AG09319 (cell line): Measurements from ENCODE around the gene S100A7.

Experiments used
- DNase-seq: peaks from one replicate; pipeline ENCODE4 v3.0.0-alpha.2; 2010; ENCODE audit warnings: low read depth; ENCODE audit errors: extremely low read depth
- CTCF ChIP-seq: IDR thresholded peaks from 2 replicates; pipeline ENCODE4 v1.5.1; 2011; ENCODE audit warnings: low read depth, mild to moderate bottlenecking, inconsistent platforms, low read length, moderate library complexity

Gene S100A7

GRCh38 chr1:153487707-153488106 lies 27.3 kb upstream of the S100A7 start:
- no peak for TF ChIP-seq CTCF
- DNase-seq = no peak

GRCh38 chr1:153485863-153486262 lies 25.4 kb upstream of the S100A7 start:
- DNase-seq = no peak
- no peak for TF ChIP-seq CTCF

DNA sequence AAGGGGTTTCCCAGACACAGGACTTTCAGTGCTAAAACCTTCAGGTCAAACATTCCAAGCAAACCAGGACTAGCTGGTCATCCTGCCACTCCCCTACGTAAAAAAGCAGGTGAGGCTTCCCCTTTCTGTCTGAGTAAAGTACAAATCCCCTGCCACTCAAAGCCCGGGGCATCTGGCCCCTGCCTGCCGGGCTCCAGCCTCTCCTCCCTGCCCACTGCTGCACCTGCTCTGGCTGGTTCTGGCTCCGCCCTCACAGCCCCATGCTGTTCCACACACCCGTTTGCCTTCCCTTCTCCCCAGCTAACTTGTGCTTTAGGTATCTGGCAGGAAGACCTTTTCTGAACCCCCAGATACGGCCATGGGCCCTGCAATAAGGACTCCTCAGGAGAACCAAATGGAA lies 23.3 kb upstream of the S100A7 start:
- DNase-seq = no peak
- TF ChIP-seq CTCF = no peak

GRCh38 chr1:153481124-153481523 lies 20.7 kb upstream of the S100A7 start:
- DNase-seq = no peak
- TF ChIP-seq CTCF = no peak

DNA sequence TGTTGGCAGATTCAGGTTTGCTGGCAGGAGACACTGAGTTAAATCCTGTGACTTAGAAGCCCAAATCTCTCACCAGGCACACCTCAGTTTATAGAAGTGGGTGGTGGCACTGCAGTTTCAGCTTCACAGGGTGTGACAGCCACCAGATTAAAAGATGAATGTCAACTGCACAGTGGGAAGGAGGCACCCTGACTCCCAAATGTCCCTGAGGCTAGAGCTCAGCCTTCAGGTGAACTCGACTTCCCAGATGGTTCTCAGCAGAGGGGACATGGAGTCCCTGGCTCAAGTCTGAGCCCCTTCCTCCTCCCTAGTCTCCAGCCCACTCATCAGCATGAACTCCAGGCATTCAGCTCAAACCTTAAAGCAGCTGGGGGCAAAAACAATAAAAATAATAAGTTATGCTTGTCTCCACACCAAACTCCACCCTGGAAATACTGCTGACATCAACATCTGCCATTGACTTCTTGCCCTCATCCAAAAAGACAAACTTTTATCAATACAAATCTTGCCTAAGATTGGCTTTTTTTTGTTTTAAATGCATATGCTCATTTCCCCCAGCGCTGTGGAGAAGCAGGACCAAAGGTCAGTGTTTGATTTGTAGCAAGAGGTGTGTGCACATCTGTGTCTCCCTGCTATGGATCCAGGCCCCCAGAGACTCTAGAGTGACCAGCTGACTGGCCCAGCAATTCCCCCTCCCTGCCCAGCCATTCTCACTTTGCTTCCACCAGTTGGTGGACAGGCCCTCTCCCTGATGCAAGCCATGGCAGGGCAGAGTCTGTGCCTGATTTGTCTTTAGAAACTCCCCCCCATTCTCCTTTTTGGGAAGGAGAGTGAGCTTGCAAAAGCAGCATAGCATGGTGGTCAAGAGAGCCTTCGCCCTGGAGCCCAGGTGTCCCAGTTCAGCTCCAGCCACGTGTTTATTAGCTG lies 18.5 kb upstream of the S100A7 start:
- no peak for TF ChIP-seq CTCF
- no peak for DNase-seq

DNA sequence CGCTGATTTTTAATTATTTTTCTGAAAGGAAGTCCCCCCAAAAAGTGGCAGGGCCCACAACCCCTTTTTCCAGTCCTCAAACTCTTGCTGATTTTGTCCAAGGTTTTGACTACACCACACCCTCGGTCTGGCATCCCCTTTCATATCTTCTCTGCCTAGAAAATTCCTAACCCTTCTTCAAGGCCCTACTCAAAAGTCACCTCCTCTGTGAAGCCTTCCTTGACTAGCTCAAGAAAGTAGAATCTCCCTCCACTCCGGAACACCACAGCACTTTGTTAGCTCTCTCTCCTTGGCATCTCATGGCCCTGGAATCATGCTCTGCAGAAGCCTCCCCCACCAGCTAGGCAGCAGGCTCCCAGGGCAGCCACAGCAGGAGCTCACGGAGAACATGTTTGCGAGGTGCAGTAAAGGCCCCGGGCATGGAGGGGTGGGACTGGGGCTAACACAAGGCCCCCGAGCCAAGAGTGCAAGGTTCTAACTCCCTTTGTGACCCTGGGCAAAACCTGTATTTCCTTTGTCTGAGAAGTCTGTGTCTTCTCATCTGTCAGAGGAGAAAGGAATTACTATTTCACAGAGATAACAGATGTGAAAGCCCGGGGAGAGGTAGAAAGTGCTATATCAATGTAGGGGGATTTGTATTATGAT lies 17.7 kb upstream of the S100A7 start:
- no peak for DNase-seq
- TF ChIP-seq CTCF = no peak

DNA sequence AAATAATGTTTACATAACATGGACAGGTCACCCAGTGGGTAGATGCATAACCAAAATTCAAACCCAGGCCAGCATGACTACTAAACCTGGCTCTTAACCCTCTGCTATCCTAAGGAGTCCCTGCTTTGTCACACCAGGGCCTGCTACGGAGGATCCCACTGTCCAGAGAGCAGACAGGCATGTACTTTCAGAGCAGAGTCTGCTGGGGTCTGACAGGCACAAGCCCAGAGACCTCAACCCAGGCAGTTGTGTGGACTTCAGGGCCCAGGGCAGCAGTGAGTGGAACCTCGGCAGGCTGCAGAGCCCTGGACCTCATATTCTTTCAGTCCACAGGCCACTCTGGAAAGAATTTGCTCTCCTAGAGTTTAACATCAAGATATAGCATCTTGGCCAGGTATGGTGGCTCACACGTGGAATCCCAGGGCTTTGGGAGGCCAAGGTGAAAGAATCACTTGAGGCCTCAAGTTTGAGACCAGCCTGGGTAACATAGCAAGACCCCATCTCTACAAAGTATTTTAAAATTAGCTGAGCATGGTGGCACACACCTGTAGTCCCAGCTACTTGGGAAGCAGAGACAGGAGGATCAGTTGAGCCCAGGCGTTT lies 16.1 kb upstream of the S100A7 start:
- DNase-seq = no peak
- TF ChIP-seq CTCF = no peak
